NCI-H774 (cell line): Measurements from ENCODE around the gene EBLN1.
A peak's percentile ranks its signal among the peaks of the same experiment; 100 is the strongest.

Experiments
- DNase-seq: peaks from one replicate; lab custom pipeline; 2025; lab: John Stamatoyannopoulos, UW

The EBLN1 gene

GRCh38 chr10:22217842-22218241 lies at the start of gene EBLN1:
TSS of gene EBLN1 (minus strand) at chr10:22218015. CDS start at chr10:22209983, 8,032 bp downstream.
- DNase-seq: no peak

DNA sequence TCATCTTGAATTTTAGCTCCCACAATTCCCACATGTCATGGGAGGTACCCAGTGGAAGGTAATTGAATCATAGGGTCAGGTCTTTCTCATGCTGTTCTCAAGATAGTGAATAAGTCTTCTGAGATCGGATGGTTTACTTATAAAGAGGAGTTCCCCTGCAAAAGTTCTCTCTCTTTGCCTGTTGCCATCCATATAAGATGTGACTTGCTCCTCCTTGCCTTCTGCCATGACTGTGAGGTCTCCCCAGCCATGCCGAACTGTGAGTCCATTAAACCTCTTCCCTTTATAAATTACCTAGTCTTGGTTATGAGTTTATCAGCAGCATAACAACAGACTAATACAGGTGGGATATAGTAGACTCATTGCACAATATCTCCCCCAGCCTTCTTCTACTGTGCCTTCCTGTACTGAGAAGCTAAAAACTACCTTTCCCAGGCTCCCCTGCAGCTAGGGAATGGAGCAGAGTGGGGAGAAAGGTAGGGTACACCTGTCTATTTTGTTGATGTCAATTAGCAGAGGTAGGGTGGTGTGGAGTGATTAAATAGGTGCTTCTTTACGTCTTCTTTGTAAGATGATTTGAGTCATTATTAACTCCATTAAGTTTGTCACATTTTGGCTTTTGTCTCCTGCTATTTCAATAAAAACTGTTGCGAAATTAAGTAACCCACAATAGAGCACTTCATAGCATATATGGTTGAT lies 48.2 kb upstream of the EBLN1 start:
- no peak for DNase-seq

DNA sequence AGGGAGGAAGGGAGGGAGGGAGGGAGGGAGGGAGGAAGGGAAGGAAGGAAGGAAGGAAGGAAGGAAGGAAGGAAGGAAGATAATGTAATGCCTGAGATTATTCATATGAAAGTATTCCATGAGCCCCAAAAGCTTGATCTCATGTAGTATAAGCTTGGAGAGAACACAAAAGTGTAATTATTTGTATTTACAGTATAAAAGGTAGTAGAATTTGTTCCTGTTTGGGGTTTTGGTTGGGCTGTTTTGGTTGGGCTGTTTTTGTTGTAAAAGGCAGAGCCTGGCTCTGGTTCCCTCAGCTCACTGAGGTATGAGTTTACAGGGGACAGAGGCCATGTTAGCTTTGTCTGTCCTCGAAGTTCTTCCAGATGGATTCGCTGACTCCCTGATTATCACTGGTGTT lies 45.3 kb upstream of the EBLN1 start:
- DNase-seq: no peak

GRCh38 chr10:22259280-22259679 lies 41.5 kb upstream of the EBLN1 start:
- DNase-seq: no peak

DNA sequence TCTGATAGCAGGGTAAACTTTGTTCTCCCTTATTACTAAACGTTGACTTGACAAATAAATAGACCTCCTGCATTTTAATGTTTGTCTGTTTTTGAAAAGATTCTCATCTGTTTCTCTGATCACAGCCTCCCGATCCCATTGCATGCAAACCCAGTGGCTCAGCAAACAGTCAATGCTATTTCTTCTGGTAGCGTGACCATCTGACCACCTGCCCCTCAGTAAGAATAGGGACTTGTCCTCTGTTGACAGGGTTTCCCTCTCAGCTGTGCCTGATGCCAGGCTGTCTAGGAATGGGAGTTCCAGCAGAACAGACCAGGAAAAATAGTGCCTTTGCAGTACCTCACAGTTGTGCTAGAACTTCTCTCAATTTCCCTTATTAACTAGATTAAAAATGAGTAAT lies 40.7 kb upstream of the EBLN1 start:
- no peak for DNase-seq

GRCh38 chr10:22253580-22253882 lies 35.7 kb upstream of the EBLN1 start:
- DNase-seq: peak; percentile 10

GRCh38 chr10:22252801-22253579 lies 35.2 kb upstream of the EBLN1 start:
- DNase-seq: peak; percentile 4

- peak; percentile 44 for DNase-seq
These were observed 34.5 kb upstream of the EBLN1 start for GRCh38 chr10:22252224-22252800.

DNA sequence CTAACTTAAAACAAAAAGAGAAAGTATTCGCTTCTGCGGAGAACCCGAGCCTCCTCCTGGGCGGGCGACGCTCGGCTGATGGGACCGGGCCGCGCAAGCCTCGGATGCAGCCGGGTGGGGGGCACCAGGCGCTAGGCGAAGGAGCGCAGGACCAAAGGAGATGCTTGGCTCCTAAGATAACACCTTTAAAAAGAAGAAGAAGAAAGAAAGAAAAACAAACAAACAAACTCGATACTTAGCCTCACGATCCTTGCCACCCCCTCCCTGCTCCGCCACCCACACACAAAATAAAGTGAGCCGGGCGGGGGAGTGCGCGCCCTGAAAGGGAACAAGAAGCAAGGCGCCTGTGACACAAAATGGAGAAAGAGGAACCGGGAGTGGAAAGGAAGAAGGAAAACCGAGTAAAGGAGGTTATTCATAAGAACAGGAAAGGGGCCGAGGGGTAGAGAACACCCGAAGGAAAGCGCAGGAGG lies 34.0 kb upstream of the EBLN1 start:
- peak; percentile 58 for DNase-seq

- no peak for DNase-seq
These were observed 33.3 kb upstream of the EBLN1 start for GRCh38 chr10:22250897-22251660.

DNA sequence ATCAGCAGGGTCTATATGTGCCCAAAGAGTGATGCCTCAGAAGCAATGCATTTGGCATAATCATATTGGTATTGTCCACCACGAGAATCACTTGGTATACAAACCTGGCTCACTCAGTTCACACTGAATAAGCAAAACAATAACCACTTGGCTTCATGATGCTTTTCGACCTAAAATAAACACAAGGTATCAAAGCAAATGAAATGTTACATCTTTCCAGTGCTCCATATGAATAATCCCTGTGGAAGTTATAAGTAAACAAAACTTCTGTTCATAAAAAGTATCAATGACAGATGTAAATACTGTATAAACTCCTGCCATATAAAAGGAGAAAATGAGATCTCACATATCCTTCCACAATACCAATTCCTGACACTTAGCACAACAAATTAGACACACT lies 29.8 kb upstream of the EBLN1 start:
- no peak for DNase-seq

DNA sequence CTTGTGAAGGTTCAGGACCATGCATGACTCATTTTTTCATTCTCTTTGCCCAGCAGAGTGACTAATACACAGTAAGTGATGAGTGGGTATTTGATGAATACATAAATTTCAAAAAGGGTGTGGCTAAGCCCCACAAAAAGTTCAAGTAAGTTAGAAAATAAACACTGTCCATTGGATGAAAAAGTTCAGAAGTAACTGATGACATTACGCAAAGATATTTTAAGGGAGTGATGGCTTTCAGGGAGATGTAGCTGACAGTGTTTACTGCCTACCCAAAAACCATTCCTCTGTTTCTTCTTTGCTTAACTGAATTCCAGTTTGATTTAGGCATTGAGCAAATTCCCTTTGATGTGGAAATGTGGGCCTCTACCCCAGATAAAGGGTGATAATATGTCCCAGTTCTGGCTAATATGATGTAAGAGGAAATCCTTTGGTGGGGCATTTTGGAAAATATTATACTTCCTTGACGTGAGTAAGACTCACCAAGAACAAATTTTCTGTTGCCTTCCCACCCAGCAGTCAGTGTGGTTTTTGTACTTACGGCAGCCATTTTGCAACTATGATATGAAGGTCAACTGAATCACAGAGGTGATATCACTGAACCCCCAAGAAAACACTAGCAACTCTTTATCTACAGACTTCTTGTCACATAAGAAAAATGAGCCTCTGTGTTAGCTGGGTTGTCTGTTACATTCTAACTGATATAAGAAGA lies 29.0 kb upstream of the EBLN1 start:
- DNase-seq: no peak

- no peak for DNase-seq
These were observed 27.8 kb upstream of the EBLN1 start for GRCh38 chr10:22245567-22245966.

GRCh38 chr10:22244855-22245254 lies 27.0 kb upstream of the EBLN1 start:
- no peak for DNase-seq

- no peak for DNase-seq
These were observed 26.2 kb upstream of the EBLN1 start for GRCh38 chr10:22244001-22244400.

- DNase-seq: peak; percentile 7
These were observed 25.5 kb upstream of the EBLN1 start for GRCh38 chr10:22243321-22243720.

GRCh38 chr10:22231260-22231659 lies 13.4 kb upstream of the EBLN1 start:
- DNase-seq: no peak

DNA sequence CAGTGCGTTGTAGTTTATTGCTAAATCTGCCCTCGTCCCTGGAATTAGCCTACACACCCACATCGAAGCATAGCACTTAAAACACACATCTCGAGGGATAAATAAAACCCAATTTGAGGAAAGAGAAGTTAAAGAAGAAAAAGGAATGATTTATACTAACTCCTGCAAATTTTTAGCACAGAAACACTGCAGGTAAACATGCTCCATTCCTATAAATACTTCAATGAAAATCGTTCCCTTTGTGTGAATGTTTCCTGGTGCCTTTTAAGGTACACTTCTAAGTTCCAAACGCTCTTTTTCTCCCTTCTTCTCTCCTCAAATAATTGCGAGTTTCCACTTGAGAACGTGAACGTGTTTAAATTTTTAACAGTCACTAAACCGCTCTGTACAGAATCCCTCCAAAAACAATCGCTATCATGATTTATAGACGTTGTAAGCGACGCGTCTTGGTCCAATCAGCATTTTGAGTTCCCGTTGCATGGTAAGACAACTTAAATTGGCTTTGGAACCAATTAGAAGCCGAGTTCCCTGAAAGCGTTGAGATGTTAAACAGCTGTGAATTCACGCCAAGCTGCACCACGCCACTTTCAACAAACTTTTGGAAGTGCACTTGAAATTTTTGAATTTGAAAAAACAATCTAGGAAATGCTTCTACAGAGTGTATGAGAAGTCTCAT lies 12.5 kb upstream of the EBLN1 start:
- peak; percentile 75 for DNase-seq

GRCh38 chr10:22229802-22230157 lies 12.0 kb upstream of the EBLN1 start:
- DNase-seq: no peak

DNA sequence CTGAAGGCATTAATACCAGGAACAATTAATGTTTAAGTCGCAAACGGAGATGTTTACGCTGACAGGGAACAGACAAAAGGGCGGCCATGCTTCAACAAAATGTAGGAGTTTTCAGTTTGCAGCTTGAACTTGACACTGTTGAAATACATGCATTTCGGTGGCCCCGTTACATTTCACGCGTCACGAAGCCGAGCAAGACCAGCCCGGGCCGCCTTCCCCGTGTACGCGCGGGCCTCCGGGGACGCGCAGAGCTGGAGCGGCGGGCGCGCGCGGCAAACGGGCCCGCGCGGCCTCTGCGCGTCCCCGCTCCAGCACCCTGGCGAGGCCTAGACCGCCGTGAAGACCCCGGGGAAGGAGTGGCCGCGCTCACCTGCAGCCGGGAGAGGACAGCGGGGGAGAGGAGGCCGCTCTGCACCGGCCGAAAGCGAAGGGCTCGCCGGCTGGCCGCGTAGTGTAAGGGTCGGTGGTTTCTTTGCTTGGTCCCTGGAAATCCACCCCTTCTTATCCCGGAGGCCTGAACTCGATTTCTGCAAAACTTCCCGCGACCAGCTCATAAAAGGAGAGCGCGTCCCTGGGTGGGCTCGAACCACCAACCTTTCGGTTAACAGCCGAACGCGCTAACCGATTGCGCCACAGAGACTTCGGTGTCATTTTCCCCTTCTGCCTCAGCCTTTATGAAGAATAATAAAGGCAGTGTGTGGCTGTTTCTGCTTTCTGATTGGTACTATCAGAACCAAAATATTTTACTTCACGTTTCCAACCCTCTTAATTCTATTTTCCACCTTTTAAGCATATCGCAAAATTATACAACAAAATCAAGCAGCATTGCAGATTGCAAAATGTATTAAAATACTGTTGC lies 11.4 kb upstream of the EBLN1 start:
- DNase-seq: peak; percentile 81
